Activated CD4-positive, alpha-beta T cell treated with anti-CD3 and anti-CD28 coated beads, Interleukin-2, amount 50 U/mL, for 24 hours (primary cell): ENCODE measurements around the gene MPST.

Experiments used
- DNase-seq, 2 donors: peaks; one replicate each; pipeline ENCODE4 v3.0.0-alpha.2; 2020; ENCODE audit warnings: low read depth in 1 of 2, low spot score in 1 of 2

The MPST gene

DNA sequence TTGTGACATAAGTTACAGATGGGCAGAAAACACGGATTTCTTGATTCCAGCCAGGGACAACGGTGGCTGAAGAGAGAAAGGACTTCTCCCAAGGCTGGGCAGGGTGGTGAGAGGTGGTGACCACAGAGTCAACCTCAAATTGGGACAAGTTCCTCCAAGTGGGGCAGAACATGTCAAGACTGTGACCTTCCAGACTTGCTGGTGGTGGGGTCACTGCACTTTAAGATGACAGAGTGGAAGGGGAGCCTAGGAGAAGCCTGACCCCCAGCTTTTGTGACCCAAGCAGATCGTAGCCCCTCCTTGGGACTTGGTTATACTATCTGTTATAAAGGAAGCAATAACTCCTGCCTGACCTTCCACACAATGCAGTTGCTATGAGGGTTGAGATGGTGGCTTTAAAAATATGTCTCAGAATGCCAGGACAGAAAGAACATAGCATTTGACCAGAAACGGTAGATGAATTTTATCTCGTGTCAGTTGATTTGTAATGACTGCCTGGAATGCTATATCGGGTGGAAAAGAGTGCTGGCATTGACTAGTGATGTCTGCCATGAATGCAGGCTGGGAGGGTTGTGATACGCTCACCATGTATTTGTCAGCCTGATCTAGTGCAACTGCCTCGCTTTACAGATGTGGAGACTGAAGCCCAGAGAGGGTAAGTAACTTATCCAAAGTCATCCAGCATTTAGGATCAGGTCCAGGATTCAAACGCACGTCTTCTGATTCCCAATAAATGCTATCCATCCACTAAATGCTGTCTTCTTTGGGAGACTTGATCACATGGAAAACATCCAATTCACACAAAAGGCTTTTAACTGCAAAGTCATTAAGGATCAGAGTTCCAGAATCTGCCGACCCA lies 18.6 kb upstream of the MPST start:
- DNase-seq, result no peak

GRCh38 chr22:37001826-37002225 lies 17.7 kb upstream of the MPST start:
- DNase-seq, result no peak

DNA sequence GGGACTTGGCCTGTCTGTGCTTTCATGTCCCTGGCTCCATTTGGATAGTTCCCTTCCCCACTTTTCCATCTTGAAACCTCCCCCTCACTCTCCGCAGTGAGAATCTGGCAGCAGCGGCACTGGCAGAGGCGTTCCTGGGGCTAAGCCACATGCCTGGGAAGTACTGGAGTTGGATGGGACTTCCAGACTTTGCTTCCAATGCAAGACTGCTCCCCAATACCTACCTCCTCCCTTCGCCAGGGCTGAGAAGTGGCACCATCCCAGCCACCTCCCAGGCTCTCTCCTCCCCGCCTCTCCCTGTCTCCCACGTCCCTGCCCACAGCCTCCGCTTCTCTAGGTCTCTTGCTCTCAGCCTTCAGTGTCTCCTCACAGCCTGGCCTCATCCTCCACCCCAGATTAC lies 16.9 kb upstream of the MPST start:
- no peak for DNase-seq

GRCh38 chr22:37007651-37008050 lies 11.9 kb upstream of the MPST start:
- DNase-seq, result no peak

- DNase-seq, result no peak
Observed at GRCh38 chr22:37008365-37008764, 11.2 kb upstream of the MPST start.

DNA sequence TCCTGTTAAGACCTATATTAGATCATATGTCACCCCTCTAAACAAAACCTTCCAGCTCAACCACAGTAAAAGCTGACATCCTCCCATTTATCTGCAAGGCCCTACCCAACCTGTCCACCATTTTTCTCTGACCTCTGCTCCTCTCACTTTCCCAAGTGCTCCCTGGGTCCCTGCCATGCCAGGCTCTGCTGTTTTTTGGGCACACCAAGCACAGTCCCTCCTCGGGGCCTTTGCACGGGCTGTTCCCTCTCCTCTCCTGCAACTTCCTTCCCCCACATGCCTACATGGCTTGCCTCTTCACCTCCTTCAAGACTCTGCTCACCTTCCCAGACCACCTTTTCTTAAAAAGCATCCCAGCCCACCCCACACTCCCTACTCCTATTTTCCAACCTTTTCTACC lies 10.1 kb upstream of the MPST start:
- DNase-seq, result no peak

DNA sequence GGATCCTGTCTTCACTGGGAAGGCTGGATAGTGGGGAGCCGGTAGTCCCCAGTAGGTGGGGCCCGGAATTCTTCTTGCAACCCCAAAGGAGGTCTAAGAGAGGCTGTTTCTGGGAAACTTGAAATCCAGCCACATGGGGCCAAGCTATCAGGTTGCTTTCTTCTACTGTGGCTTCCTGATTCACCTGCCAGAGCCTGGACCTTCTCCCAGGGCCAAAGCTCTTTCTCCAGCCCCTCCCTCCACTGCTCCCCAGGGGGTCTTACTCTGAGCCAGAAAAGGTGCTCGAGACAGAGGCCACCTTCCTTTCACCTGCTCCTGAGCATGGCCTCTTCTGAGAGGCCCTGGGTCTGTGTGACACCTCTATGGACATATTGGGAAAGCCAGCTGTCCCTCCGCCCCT lies 9.4 kb upstream of the MPST start:
- DNase-seq, result no peak

DNA sequence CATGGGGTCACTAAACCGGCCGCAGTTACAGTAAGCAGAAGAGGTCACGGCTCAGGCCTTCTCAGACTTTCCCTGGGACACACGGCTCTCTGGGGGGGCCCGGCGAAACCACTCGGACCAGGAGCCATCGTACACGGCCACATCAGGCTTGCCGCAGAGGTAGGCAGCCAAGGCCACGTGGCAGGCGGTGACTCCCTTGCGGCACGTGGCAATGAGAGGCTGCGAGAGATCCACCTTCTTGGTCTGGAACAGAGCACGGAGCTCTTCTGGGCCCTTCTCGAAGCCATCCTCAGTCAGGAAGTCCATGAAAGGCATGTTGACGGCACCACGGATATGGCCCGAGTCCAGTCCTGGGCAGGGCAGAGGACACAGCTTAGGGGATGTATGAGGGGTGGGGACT lies 8.6 kb upstream of the MPST start:
- no peak for DNase-seq

DNA sequence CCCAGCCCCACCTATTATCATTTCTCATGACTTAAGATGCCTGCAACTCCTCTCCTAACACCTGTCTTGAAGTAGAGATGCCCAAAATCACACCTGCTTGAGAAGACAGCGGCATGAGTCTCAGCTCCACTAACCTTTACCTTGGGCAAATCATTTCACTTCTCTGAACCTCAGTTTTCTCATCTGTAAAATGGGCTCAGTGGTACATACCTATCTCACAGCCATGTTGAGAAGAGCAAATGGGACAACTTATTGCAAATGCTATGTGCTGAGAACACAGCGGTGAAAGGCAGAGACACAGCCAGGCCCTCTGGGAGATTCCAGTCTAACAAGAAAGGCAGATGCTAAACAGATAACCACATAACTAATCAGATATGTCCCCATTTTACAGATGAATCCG lies 8.1 kb upstream of the MPST start:
- no peak for DNase-seq

DNA sequence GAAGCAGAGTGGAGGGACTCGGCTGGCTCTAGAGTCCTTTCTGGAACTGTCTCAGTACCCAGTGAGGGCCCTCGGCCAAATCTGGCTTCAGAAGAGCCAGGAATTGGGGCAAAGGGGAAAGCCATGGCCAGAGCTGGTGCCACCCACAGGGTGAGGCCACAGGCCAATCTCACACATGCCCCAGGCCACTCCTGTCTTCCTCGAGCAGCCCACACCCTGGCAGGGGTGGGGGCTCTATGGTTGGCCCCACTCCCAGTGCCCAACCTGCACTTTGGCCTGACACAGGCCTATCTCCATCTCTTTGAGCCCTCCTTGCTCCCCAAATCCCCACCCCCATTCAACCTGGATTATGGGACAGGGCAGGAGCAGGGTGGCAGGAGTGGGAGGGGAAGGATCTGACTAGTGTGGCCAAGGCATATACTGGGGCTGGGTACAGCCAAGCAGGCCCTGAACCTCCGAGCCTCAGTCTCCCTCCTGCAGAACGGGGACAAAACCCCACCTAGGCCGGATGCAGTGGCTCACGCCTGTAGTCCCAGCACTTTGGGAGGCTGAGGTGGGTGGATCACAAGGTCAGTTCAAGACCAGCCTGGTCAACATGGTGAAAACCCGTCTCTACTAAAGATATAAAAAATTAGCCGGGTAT lies 7.2 kb upstream of the MPST start:
- DNase-seq, result no peak

DNA sequence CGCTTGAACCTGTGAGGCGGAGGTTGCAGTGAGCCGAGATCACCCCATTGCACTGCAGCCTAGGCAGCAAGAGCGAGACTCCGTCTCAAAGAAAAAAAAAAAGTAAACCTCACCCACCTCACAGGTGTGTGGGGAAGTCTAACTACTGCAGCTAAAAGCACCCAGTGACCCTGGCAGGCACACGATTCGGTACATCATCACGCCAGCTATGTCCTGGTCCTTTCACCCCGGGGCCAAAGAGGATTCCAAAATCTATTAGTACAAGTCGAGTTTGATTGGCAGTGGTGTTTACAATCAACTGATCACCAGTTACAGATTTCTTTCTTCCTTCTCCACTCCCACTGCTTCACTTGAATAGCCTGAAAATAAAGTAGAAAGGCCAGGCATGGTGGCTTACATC lies 6.6 kb upstream of the MPST start:
- DNase-seq, result no peak

DNA sequence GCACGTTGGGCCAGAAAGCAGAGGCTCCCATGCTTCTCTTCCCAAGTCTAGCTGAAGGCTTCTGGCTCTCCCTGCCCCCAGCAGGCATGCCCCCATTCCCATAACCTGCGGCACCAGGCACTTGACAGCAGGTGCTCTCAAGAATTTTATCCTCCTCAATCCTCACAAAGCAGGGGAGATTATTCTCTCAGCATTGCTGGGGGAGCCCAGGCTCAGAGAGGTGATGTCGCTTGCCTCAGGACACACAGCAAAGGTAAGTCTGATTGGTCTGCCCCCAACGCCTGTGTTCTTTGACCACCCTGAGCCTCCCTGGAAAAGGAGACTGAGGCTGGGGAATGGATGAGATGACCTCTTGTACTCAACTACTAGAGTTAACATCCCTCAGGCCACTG lies 5.1 kb upstream of the MPST start:
- no peak for DNase-seq

DNA sequence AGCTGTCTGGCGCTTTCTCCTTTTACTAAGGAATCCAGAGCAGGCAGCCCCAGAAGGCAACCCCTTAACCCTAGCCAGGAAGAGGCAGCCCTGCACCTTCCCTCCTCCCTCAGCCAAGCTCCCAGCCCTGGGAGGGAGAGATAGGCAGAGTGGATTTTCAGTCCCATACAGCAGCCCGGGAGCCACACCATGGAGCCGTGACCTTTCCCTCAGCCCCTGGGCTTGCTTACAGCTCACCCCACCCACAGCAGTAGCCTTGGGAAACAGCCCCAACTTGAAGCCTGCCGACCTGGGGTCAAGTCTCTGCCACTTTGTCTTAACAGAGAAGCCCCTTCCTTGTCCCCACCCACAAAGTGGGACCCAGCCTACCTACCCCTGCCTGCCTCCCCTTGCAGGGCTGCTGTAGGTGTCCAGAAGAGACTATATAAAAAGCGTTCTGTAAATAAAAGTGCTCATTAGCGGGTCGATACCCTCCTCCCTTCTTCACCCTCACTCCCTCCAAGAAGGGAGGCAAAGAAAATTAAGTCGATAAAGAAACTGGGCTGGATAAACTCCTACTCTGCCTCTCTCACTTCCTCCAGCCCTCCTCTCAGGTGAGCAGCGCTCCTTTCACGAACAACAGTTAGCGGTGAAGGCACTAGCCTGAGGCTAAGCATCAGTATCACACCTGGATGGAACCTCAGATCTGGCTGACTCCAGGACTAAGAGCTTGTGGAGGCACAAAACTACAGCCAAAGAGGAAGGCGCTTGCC lies 4.5 kb upstream of the MPST start:
- DNase-seq, result no peak

- DNase-seq, result no peak
Observed at GRCh38 chr22:37015587-37015878, 4.0 kb upstream of the MPST start.

- DNase-seq, result no peak
Observed at GRCh38 chr22:37016134-37016910, 3.2 kb upstream of the MPST start.

DNA sequence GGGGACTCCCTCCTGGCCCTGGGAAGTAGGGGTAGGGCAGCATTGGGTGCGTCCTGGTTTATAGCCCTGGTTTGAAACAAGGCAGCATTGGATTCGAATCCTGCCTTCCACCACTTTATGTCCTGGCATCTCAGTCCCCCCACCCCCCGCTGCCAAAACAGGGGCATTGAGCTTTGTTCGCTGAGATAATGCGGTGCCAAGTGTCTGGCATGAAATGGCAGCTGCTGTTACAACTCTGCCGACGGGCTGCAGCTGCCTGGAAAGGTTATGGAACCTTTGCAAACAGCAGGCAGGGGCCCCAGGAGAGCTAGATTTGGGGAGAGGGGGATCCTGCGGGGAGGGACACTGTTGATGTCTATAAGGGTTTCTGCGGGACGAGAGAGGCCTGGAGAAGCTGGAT lies 2.2 kb upstream of the MPST start:
- DNase-seq, result no peak

GRCh38 chr22:37018086-37018814 lies 1.3 kb upstream of the MPST start:
- DNase-seq, result no peak

- DNase-seq, result no peak
Observed at GRCh38 chr22:37018815-37019308, 680 bp upstream of the MPST start.

- DNase-seq, result no peak
Observed at GRCh38 chr22:37020192-37020479, 594 bp downstream of the MPST start.

DNA sequence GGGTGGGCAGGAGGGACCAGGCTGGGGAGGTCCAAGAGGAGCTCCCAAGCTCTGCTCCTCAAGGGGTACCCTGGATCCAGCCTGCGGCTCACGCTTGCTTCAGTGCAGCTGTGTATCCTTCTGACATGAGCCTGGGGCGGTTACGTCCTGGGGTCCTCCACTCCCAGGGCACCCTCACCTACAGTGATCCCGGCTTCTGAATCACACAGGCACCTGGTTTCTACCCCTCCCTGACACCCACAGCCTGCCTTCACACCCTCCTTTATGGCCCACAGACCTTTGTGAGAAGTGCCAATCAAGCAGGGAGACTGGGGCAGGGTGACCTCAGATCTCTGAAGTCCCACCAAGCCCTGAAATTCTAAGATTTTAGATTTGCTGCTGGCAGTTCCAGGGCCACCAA lies 1.5 kb downstream of the MPST start:
- DNase-seq, result no peak
